Cerebellar cortex (tissue), 1 donor: Measurements from ENCODE around the gene SLC9A4.
"Not testable (repeated sequence)": the region's sequence is repeated elsewhere in the genome, so short reads cannot be mapped to it uniquely, and the experiment has no call there.

Experiments used
- DNase-seq: peaks from one replicate; pipeline ENCODE4 v3.0.0-alpha.2; 2015; ENCODE audit warnings: low spot score

Gene SLC9A4

DNA sequence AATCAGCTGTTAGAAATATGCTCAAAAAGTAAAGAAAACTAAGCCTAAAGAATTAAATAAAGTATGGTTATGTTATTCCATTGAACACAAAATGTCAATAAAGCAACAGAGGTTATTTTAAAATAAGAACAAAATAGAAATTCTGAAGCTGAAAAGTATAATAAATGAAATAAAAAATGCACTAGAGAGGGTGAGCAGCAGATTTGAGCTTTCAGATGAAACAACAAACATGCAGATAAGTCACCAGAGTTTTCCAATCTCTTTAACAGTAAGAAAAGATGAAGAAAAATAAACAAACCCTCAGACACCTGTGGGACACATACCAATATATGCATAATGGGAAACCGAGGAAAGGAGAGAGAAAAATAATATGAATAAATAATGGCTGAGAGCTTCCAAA is 76.0 kb downstream of the SLC9A4 start:
- DNase-seq, result no peak

DNA sequence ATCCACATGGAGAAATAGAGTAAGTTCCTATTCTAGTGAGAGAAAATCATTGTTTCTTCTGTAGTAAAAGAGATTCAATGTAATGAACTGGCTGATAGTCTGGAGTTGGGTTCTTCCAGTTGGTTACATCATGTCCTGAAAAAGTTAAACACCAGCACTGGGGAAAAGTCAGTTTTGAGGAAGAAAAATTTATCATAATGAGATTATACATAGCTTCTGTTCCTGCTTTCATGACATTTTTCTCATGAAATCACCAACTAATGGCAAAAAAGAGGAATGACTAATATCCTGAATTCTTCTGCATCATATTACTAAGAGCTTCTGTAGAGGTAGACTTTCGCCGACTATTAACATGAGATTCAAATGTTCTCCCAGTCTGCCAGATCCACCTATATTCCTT is 77.1 kb downstream of the SLC9A4 start:
- DNase-seq, result no peak

DNA sequence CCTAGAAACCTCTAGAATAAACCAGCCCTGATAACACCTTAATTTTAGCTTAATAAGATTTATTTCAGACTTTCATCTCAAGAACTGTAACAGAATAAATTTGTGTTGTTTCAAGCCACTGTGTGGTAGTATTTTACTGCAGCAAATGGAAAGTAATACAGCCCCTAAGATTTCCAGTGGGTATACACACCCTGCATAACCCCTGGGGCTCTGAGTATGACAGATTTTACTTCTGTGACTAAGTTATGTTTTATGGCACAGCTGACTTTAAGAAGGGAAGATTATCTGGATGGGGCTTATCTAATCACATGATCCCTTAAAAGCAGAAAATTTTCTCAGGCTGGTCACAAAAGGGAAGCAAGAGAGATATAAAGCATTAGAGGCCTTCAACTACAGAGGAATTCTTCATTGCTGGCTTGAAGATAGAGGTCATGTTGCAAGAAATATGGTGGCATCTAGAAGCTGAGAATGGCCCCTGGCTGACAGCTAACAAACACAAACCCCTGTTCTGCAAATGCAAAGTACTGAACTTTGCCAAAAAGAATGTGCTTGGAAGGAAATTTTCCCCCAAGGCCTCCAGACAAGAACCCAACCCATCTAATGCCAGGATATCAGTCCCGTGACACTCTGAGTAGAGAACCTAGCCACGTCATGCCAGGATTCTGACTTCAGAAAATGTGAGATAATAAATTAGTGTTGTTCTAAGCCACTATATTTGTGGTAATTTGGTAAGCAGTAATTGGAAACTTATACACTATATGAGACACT is 78.5 kb downstream of the SLC9A4 start:
- no peak for DNase-seq

DNA sequence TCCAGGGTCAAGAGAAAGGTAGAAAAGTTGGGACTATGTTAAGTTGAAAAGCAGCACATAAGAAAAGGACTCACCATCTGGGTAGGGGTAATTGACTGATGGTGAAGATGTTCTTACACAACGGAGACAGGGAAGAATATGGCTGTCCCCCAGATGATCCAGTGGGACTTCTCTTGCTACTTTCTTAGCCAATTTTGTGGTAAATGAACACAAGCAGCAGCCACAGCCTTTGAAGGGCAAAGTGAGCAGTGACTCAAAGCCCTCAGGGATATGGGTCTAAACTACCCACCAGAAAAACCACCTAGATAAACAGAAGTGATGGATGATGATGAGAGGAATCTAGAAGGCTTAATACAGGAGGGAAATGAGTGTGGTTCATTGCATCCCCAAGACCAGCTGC is 80.6 kb downstream of the SLC9A4 start:
- DNase-seq, result no peak

DNA sequence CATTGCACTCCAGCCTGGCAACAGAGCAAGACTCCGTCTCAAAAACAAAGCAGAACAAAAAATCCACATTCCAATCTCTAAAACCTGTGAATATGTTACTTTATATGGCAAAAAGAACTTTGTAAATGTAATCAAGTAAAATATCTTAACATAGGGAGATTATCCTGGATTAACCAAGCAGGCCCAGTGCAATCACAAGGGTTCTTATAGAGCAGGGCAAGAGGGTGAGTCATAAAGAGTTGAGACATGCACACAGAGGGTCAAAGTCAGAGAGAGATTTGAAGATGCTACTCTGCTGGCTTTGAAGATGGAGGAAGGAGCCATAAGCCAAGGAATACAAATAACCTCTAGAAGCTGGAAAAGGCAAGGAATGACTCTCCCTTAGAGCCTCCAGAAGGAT is 85.4 kb downstream of the SLC9A4 start:
- no peak for DNase-seq

DNA sequence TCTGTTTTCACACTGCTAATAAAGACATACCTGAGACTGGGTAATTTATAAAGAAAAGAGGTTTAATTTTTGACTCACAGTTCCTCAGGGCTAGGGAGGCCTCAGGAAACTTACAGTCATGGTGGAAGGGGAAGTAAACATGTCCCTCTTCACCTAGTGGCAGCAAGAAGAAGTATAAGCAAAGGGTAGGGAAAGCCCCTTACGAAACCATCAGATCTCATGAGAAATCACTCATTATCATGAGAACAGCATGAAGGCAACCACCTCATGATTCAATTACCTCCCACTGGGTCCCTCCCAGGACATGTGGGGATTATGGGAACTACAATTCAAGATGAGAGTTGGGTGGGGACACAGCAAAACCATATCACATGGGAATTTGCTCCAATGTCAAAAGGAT is 89.5 kb downstream of the SLC9A4 start:
- DNase-seq, result not testable (repeated sequence)

DNA sequence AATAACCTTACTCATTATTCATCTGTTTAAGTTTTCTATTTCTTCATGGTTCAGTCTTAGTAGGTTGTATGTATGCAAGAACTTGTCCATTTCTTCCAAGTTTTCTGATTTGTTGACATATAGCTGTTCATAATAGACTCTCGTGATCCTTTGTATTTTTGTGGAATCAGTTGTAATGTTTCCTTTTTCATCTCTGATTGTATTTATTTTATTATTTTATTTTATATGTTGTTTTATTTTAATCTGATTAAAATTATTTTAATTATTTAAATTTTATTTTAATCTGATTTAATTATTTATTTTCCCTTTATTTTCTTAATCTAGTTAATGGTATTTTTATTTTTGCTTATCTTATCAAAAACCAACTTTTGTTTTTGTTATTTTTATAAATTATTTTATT is 102.9 kb downstream of the SLC9A4 start:
- DNase-seq, result no peak

DNA sequence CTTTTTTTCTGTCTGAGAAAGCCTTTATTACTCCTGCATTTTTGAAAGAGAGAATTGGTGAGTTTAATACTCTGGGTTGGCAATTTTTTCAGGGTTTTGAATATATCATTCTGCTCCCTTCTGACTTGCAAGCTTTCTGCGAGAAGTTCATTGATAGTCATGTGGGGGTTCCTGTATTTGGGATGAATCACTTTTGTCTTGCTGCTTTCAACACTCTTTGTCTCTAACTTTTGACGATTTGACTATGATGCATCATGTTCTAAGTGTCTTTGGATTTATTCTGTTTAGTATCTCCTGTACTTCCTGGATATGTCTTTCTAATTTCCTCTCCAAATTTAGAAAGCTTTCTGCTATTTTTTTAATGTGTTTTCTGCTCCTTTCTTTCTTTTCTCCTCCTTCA is 105.3 kb downstream of the SLC9A4 start:
- no peak for DNase-seq

DNA sequence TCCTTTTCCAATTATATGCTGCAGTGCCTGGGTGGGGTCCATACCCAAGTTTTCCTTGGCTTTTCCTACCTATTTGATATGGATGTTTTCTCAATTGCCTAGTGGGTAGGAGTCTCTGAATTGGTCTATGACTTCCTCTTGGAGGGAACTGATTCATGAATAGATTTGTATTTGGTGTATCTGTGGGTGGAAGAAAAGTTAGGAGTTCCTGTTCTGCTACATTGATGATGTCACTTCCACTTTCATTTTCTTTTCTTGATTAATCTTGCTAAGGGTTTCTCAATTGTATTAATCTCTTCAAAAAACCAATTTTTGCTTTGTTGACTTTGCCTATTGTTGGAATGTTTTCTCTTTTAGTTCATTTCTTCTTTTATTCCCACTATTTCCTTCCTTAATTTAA is 108.9 kb downstream of the SLC9A4 start:
- DNase-seq, result no peak

DNA sequence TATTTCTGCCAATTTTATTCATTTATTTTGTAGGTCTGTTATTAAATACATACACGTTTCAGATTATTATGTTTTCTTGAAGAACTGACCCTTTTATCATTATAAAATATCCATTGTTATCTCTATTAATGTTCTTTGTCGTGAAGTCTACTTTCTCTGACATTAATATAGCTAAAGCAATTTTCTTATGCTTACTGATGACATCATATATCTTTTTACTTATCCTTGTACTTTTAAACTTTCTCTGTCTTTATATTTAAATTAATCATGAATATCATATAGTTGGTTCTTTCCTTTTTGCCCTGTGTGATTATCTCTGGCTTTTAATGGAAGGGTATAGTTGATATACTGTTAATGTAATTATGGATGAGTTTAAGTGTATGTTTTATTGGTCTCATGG is 109.8 kb downstream of the SLC9A4 start:
- DNase-seq, result no peak
